Measurements from ENCODE around the gene PLEKHA6. TPM values are rescaled to one million over a fixed set of nuclear protein-coding genes. Genes with fewer than 3 reads are reported as not detected.
"Not testable (repeated sequence)": the region's sequence is repeated elsewhere in the genome, so short reads cannot be mapped to it uniquely, and the experiment has no call there.

Gene PLEKHA6
- total and polyA plus RNA-seq, 4 donors: 17.1 to 33.2 (median 26.6) TPM

DNA sequence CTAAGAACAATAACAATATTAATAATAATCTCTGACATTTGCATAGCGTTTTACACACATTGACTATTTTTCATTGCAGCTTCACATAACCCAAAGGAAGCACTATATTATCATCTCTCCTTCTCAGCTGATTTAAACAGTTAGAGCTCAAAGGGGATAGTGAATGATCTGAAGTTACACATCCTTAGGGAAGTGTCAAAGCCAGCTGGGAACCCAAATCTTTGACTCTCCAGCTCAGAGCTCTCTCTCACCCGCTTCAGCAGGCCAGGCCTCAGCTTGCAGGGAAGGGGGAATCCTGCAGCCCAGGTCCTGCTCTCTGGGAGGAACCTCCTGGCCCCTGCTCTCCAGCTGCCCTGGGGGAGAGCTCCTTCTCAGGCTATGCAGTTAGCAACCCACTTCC lies 26.3 kb downstream of the PLEKHA6 start:
- Histone ChIP-seq H3K27me3 (ENCODE audit: control insufficient read depth, insufficient read depth, low read length) (no peaks in the 10 kb centered on the region), H3K4me1 (ENCODE audit: control insufficient read depth, insufficient read depth, low read length) (peaks cover 44% of the 10 kb centered on the region), H3K4me3 (ENCODE audit: low read depth, low read length) (no peak overlapping the region), H3K36me3 (ENCODE audit: control insufficient read depth, insufficient read depth, low read length) (peaks cover 7% of the 10 kb centered on the region), H3K27ac (ENCODE audit: low read depth, low read length) (no peak overlapping the region), H3K9me3 (ENCODE audit: control insufficient read depth, insufficient read depth, low read length) (no peaks in the 10 kb centered on the region)
- no peak for DNase-seq (ENCODE audit: low read depth in 4 of 6, low spot score in 6 of 6)
- WGBS (ENCODE audit: insufficient coverage): 46% methylated on average over 1 of the region's 2 CpGs

DNA sequence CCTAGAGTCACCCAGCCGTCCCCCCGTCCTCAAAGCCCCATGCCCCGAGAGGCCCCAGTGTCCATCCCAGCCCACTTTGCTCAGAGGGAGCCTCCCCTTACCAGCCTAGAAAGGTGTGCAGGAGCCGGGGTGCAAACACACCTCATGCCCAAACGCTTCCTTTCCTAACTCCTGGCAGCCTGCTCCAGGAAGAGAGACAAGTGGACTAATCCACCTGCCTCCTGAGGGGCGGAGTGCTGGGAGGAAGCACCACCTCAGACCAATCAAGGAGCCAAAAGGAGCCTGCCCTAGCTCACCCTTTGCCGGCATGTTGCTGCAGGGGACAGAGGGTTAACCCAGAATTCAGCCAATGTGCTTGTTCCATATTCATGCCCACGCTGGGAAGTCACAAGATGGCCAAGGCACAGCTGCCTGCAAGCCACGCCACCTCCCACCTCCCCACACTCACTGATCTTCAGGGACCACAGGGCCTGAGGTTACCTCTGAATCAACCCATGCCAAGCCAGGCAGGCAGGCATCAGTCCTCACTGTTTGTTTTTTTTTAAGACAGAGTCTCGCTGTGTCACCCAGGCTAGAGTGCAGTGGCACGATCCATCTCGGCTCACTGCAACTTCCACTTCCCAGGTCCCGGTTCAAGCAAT lies 27.8 kb downstream of the PLEKHA6 start:
- H3K27ac ChIP-seq (ENCODE audit: low read depth, low read length): no peak overlapping the region
- H3K4me3 ChIP-seq (ENCODE audit: low read depth, low read length): no peak overlapping the region
- 77% methylated on average over 13 of the region's 13 CpGs for WGBS (ENCODE audit: insufficient coverage)
- no peaks in the 10 kb centered on the region for H3K27me3 ChIP-seq (ENCODE audit: control insufficient read depth, insufficient read depth, low read length)
- H3K36me3 ChIP-seq (ENCODE audit: control insufficient read depth, insufficient read depth, low read length): peaks cover 13% of the 10 kb centered on the region
- peaks cover 46% of the 10 kb centered on the region for H3K4me1 ChIP-seq (ENCODE audit: control insufficient read depth, insufficient read depth, low read length)
- DNase-seq (ENCODE audit: low read depth in 4 of 6, low spot score in 6 of 6): no peak
- H3K9me3 ChIP-seq (ENCODE audit: control insufficient read depth, insufficient read depth, low read length): no peaks in the 10 kb centered on the region

DNA sequence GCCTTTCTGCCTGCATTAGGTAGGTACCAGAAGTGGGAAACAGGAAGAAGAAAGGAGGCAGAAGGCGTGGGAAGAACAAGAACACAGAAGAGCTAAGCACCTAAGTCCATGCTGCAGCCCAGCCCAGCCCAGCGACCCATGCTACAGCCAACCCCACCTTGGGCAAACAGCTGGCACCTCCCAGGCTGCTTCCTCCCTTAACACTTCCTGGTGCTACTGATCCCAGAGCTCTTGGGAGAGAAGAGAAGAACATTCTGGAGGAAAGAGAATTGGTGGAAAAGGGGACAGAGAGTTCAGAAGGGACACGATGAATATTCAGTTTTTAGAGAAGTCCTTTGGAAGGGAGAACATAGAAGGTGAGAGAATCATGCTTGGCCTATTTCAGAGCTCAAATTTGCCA lies 28.5 kb downstream of the PLEKHA6 start:
- Histone ChIP-seq H3K9me3 (ENCODE audit: control insufficient read depth, insufficient read depth, low read length) (no peaks in the 10 kb centered on the region), H3K27me3 (ENCODE audit: control insufficient read depth, insufficient read depth, low read length) (no peaks in the 10 kb centered on the region), H3K27ac (ENCODE audit: low read depth, low read length) (no peak overlapping the region), H3K4me3 (ENCODE audit: low read depth, low read length) (no peak overlapping the region), H3K36me3 (ENCODE audit: control insufficient read depth, insufficient read depth, low read length) (peaks cover 13% of the 10 kb centered on the region), H3K4me1 (ENCODE audit: control insufficient read depth, insufficient read depth, low read length) (peaks cover 41% of the 10 kb centered on the region)
- DNase-seq (ENCODE audit: low read depth in 4 of 6, low spot score in 6 of 6): no peak
- WGBS (ENCODE audit: insufficient coverage): 87% methylated on average over 2 of the region's 3 CpGs

DNA sequence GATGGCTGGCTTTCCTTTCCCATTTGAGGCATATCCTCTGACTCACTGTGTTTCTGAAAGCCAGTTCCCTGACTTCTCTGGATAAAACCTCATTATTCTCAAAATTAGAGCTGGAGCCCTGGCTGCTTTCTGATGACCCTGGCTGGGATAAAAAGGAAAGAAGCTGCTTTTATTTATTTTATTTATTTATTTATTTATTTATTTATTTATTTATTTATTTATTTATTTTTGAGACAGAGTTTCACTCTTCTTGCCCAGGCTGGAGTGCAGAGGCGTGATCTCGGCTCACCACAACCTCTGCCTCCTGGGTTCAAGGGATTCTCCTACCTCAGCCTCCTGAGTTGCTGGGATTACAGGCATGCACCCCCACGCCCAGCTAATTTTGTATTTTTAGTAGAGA lies 31.9 kb downstream of the PLEKHA6 start:
- not testable (repeated sequence) for DNase-seq (ENCODE audit: low read depth in 4 of 6, low spot score in 6 of 6); H3K9me3 ChIP-seq (ENCODE audit: control insufficient read depth, insufficient read depth, low read length); H3K27ac ChIP-seq (ENCODE audit: low read depth, low read length); H3K4me3 ChIP-seq (ENCODE audit: low read depth, low read length); H3K27me3 ChIP-seq (ENCODE audit: control insufficient read depth, insufficient read depth, low read length)
- Histone ChIP-seq H3K4me1 (ENCODE audit: control insufficient read depth, insufficient read depth, low read length) (peaks cover 21% of the 10 kb centered on the region), H3K36me3 (ENCODE audit: control insufficient read depth, insufficient read depth, low read length) (peaks cover 11% of the 10 kb centered on the region)
- 83% methylated on average over 2 of the region's 3 CpGs for WGBS (ENCODE audit: insufficient coverage)

DNA sequence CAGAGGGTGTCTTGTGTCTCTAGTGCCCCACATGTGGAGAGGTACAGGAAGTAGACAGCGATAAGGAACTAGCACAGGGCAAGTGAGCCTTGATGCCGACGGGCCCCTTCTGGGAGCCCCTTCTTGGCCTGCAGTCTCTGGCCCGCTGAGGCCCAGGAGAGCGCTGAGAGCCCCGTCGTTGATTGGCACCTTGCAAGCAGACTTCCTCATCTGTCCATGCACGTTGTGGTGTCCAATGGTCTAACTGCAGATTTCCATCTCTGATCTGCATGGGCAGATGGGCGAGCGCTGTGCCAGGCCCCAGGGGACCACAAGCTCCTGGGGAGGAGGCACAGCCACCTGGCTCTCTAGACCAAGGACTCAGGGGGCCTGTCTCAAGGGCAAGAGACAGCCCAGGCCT lies 32.4 kb downstream of the PLEKHA6 start:
- H3K27ac ChIP-seq (ENCODE audit: low read depth, low read length): no peak overlapping the region
- no peak overlapping the region for H3K4me3 ChIP-seq (ENCODE audit: low read depth, low read length)
- H3K9me3 ChIP-seq (ENCODE audit: control insufficient read depth, insufficient read depth, low read length): no peaks in the 10 kb centered on the region
- peaks cover 18% of the 10 kb centered on the region for H3K4me1 ChIP-seq (ENCODE audit: control insufficient read depth, insufficient read depth, low read length)
- H3K36me3 ChIP-seq (ENCODE audit: control insufficient read depth, insufficient read depth, low read length): peaks cover 10% of the 10 kb centered on the region
- WGBS (ENCODE audit: insufficient coverage): 78% methylated on average over 10 of the region's 10 CpGs
- H3K27me3 ChIP-seq (ENCODE audit: control insufficient read depth, insufficient read depth, low read length): no peaks in the 10 kb centered on the region
- no peak for DNase-seq (ENCODE audit: low read depth in 4 of 6, low spot score in 6 of 6)

DNA sequence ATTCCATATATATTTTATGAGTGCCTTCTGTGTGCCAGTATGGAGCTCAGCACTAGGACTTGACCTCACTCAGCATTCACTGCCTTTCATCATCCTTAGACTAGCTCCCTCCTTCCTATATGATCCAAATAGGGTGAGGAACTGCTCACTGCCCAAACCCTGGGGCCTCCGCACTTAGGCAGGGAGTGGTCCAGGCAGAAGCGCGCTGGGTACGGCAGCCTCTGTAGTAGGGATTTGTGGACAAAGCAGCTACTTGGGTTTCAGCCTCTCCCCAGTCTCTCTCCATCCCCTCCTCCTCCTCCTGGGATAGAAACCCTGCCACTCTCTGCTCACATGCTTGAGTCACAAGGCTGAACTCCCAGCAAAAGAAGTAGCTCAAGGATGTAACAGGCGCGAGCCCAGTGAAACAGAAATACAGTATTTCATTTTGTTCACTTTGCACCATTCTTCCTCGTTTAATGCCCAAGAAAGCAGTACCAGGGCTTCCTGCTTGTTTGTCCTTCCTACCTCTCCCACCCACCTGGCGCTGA lies 32.9 kb downstream of the PLEKHA6 start:
- Histone ChIP-seq H3K4me1 (ENCODE audit: control insufficient read depth, insufficient read depth, low read length) (peaks cover 19% of the 10 kb centered on the region), H3K36me3 (ENCODE audit: control insufficient read depth, insufficient read depth, low read length) (peaks cover 9% of the 10 kb centered on the region), H3K27me3 (ENCODE audit: control insufficient read depth, insufficient read depth, low read length) (no peaks in the 10 kb centered on the region), H3K27ac (ENCODE audit: low read depth, low read length) (no peak overlapping the region), H3K9me3 (ENCODE audit: control insufficient read depth, insufficient read depth, low read length) (no peaks in the 10 kb centered on the region), H3K4me3 (ENCODE audit: low read depth, low read length) (no peak overlapping the region)
- DNase-seq (ENCODE audit: low read depth in 4 of 6, low spot score in 6 of 6): no peak
- 83% methylated on average over 3 of the region's 8 CpGs for WGBS (ENCODE audit: insufficient coverage)

DNA sequence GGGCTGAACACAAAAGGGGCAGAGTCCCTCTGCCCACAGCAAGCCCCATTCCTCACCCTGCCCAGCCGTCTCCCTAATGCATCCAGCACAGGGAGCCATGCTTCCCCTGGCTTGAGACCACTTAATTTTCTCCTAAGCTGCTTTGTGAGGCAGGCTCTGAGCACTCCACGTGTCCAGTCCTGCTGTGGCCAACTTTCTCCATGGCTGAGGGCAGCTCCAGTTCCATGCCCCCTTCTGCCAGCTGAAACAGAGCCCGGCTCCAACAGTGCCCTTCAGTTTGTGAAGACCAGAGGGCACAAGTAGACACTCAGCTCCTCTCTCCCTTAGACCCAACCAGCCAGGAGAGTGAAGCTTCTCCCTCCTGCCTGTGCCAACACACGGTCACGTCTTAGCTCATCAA lies 33.8 kb downstream of the PLEKHA6 start:
- H3K4me3 ChIP-seq (ENCODE audit: low read depth, low read length): no peak overlapping the region
- no peaks in the 10 kb centered on the region for H3K9me3 ChIP-seq (ENCODE audit: control insufficient read depth, insufficient read depth, low read length)
- 88% methylated on average over 5 of the region's 5 CpGs for WGBS (ENCODE audit: insufficient coverage)
- no peak overlapping the region for H3K27ac ChIP-seq (ENCODE audit: low read depth, low read length)
- DNase-seq (ENCODE audit: low read depth in 4 of 6, low spot score in 6 of 6): no peak
- peaks cover 6% of the 10 kb centered on the region for H3K36me3 ChIP-seq (ENCODE audit: control insufficient read depth, insufficient read depth, low read length)
- H3K27me3 ChIP-seq (ENCODE audit: control insufficient read depth, insufficient read depth, low read length): no peaks in the 10 kb centered on the region
- peaks cover 23% of the 10 kb centered on the region for H3K4me1 ChIP-seq (ENCODE audit: control insufficient read depth, insufficient read depth, low read length)

DNA sequence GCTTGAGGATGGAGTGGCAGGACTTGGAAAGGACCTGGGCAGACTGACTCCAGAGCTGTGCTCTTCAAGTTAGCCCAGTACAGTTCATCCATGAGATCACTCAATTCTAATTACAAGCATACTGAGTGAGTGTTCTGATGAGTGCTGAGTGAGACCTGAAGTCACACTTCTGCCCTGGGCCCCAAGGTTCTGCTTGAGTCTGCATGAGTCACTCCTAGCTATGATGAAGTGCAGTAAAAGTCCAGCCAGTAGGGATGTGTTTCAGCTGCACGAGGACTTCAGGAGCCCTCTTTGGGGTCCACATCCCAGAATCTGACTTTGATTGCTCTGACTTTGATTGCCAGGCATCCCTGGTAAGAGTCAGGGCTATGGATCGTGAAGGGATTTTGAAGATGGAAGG lies 35.8 kb downstream of the PLEKHA6 start:
- WGBS (ENCODE audit: insufficient coverage): 40% methylated on average over 2 of the region's 2 CpGs
- Histone ChIP-seq H3K27me3 (ENCODE audit: control insufficient read depth, insufficient read depth, low read length) (no peaks in the 10 kb centered on the region), H3K4me3 (ENCODE audit: low read depth, low read length) (no peak overlapping the region), H3K4me1 (ENCODE audit: control insufficient read depth, insufficient read depth, low read length) (peaks cover 32% of the 10 kb centered on the region), H3K9me3 (ENCODE audit: control insufficient read depth, insufficient read depth, low read length) (no peaks in the 10 kb centered on the region), H3K36me3 (ENCODE audit: control insufficient read depth, insufficient read depth, low read length) (peaks cover 6% of the 10 kb centered on the region), H3K27ac (ENCODE audit: low read depth, low read length) (no peak overlapping the region)
- DNase-seq (ENCODE audit: low read depth in 4 of 6, low spot score in 6 of 6): no peak

DNA sequence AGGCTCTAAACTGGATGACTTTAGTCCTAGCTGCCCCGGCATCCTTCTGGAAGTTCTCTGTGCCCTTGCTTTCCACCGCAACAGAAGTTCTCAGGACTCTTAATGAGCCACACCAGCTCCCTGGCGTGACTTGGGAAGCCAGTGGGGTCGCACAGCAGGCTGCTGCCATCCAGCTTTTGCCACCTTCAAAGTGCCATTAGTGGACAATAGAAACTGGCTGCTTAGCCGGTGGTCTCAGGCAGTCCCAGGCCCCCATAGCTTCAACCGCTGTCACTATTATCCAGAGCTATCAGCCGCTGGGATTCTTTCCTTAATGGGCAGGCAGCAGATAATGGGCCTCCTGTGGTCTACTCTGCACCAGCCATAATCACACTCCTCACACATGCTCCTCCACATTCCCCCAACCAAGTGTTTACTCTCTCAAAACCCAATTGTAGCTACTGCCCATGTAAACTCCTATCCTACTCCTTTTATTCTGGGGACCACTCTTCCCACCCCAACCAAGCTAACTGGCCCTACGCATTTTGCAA lies 37.3 kb downstream of the PLEKHA6 start:
- Histone ChIP-seq H3K27ac (ENCODE audit: low read depth, low read length) (no peak overlapping the region), H3K4me3 (ENCODE audit: low read depth, low read length) (no peak overlapping the region), H3K9me3 (ENCODE audit: control insufficient read depth, insufficient read depth, low read length) (no peaks in the 10 kb centered on the region), H3K36me3 (ENCODE audit: control insufficient read depth, insufficient read depth, low read length) (peaks cover 4% of the 10 kb centered on the region), H3K4me1 (ENCODE audit: control insufficient read depth, insufficient read depth, low read length) (peaks cover 29% of the 10 kb centered on the region), H3K27me3 (ENCODE audit: control insufficient read depth, insufficient read depth, low read length) (no peaks in the 10 kb centered on the region)
- WGBS (ENCODE audit: insufficient coverage): 51% methylated on average over 8 of the region's 8 CpGs
- DNase-seq (ENCODE audit: low read depth in 4 of 6, low spot score in 6 of 6): no peak

DNA sequence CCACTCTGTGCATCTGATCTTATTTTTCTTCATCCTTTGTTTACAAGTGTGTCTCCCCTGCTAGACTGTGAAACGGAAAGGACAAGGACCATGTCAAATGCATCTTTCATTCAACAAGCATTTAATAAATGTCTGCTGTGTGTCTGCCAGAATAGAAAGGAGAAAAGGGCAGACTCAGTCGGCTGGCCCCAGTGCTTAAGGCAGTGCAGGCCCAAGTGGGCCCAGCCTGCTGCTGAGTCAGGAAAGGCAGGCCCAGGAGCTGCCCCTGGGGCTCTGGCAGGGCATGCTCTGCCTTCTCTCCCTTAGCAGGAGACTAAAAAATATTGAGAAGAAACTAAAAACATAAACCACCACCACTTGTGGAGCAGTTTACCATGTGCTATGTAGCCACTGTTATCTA lies 38.1 kb downstream of the PLEKHA6 start:
- Histone ChIP-seq H3K9me3 (ENCODE audit: control insufficient read depth, insufficient read depth, low read length) (no peaks in the 10 kb centered on the region), H3K36me3 (ENCODE audit: control insufficient read depth, insufficient read depth, low read length) (peaks cover 2% of the 10 kb centered on the region), H3K4me1 (ENCODE audit: control insufficient read depth, insufficient read depth, low read length) (peaks cover 25% of the 10 kb centered on the region), H3K27me3 (ENCODE audit: control insufficient read depth, insufficient read depth, low read length) (no peaks in the 10 kb centered on the region), H3K27ac (ENCODE audit: low read depth, low read length) (no peak overlapping the region), H3K4me3 (ENCODE audit: low read depth, low read length) (no peak overlapping the region)
- no peak for DNase-seq (ENCODE audit: low read depth in 4 of 6, low spot score in 6 of 6)
- 14% methylated on average over 1 of the region's 2 CpGs for WGBS (ENCODE audit: insufficient coverage)

Data from spinal cord (tissue), 10 donors.